ENCODE measurements around the gene STAG3.

- TF ChIP-seq CTCF (IDR thresholded peaks at IDR 0.05) (no peak), POLR2A (IDR thresholded peaks at IDR 0.05) (no peak), POLR2AphosphoS5 (IDR thresholded peaks at IDR 0.05; ENCODE audit: insufficient read depth in 1 of 2, low read depth in 1 of 2) (no peak)
Measured at GRCh38 chr7:100210805-100211204, 33.1 kb downstream of the STAG3 start.
